ENCODE results near the gene NLRP9.

NLRP9 gene

GRCh38 chr19:55698256-55698655 lies 39.9 kb downstream of the NLRP9 start:
- DNase-seq (ENCODE audit: low read depth in 1 of 2, low spot score in 1 of 2), result no peak
- no peaks in the 10 kb centered on the region for H3K27me3 ChIP-seq (ENCODE audit: insufficient read depth, poor library complexity, severe bottlenecking)
- TF ChIP-seq CTCF (IDR thresholded peaks at IDR 0.05; ENCODE audit: insufficient read depth, low read length) (no peak), POLR2AphosphoS5 (IDR thresholded peaks at IDR 0.05; ENCODE audit: low read depth) (no peak), SPI1 (IDR thresholded peaks at IDR 0.05; ENCODE audit: borderline replicate concordance, low read depth) (no peak), GABPA (IDR thresholded peaks at IDR 0.05; ENCODE audit: low read depth) (no peak), REST (IDR thresholded peaks at IDR 0.05; ENCODE audit: insufficient replicate concordance, low read depth) (no peak)
- no peak overlapping the region for H3K27ac ChIP-seq (replicated peaks)
- H3K4me3 ChIP-seq (replicated peaks; ENCODE audit: insufficient read depth, low read length), result no peak overlapping the region

GRCh38 chr19:55697698-55698097 lies 40.5 kb downstream of the NLRP9 start:
- Histone ChIP-seq H3K4me3 (replicated peaks; ENCODE audit: insufficient read depth, low read length) (no peak overlapping the region), H3K27me3 (ENCODE audit: insufficient read depth, poor library complexity, severe bottlenecking) (no peaks in the 10 kb centered on the region), H3K27ac (replicated peaks) (no peak overlapping the region)
- no peak for DNase-seq (ENCODE audit: low read depth in 1 of 2, low spot score in 1 of 2)
- no peak for TF ChIP-seq SPI1 (IDR thresholded peaks at IDR 0.05; ENCODE audit: borderline replicate concordance, low read depth)

GRCh38 chr19:55697069-55697440 lies 41.1 kb downstream of the NLRP9 start:
- no peak for TF ChIP-seq SPI1 (IDR thresholded peaks at IDR 0.05; ENCODE audit: borderline replicate concordance, low read depth)
- TF ChIP-seq REST (IDR thresholded peaks at IDR 0.05; ENCODE audit: insufficient replicate concordance, low read depth), result no peak
- no peak for TF ChIP-seq CTCF (IDR thresholded peaks at IDR 0.05; ENCODE audit: insufficient read depth, low read length)
- TF ChIP-seq POLR2AphosphoS5 (IDR thresholded peaks at IDR 0.05; ENCODE audit: low read depth), result no peak
- TF ChIP-seq GABPA (IDR thresholded peaks at IDR 0.05; ENCODE audit: low read depth), result no peak
- DNase-seq (ENCODE audit: low read depth in 1 of 2, low spot score in 1 of 2), result no peak
- H3K27ac ChIP-seq (replicated peaks), result no peak overlapping the region
- H3K27me3 ChIP-seq (ENCODE audit: insufficient read depth, poor library complexity, severe bottlenecking), result no peaks in the 10 kb centered on the region
- H3K4me3 ChIP-seq (replicated peaks; ENCODE audit: insufficient read depth, low read length), result no peak overlapping the region

GRCh38 chr19:55696301-55697068 lies 41.7 kb downstream of the NLRP9 start:
- Histone ChIP-seq H3K4me3 (replicated peaks; ENCODE audit: insufficient read depth, low read length) (no peak overlapping the region), H3K27ac (replicated peaks) (no peak overlapping the region), H3K27me3 (ENCODE audit: insufficient read depth, poor library complexity, severe bottlenecking) (no peaks in the 10 kb centered on the region)
- no peak for DNase-seq (ENCODE audit: low read depth in 1 of 2, low spot score in 1 of 2)
- TF ChIP-seq POLR2AphosphoS5 (IDR thresholded peaks at IDR 0.05; ENCODE audit: low read depth) (no peak), GABPA (IDR thresholded peaks at IDR 0.05; ENCODE audit: low read depth) (no peak), SPI1 (IDR thresholded peaks at IDR 0.05; ENCODE audit: borderline replicate concordance, low read depth) (no peak), REST (IDR thresholded peaks at IDR 0.05; ENCODE audit: insufficient replicate concordance, low read depth) (no peak), CTCF (IDR thresholded peaks at IDR 0.05; ENCODE audit: insufficient read depth, low read length) (no peak)

Measured in HL-60 (cell line).